Stimulated activated CD8-positive, alpha-beta memory T cell treated with anti-CD3 and anti-CD28 coated beads, Interleukin-12 subunit alpha, Interleukin-12 subunit beta, amount 100 ng/mL, for 24 hours (primary cell): ENCODE measurements around the gene ETV3.
A peak's percentile ranks its signal among the peaks of the same experiment; 100 is the strongest.

Experiments used
- DNase-seq: peaks from one replicate; pipeline ENCODE4 v3.0.0-alpha.2; 2020; ENCODE audit errors: extremely low read depth

The ETV3 gene

GRCh38 chr1:157091186-157091585 lies 47.0 kb downstream of the ETV3 start:
- DNase-seq, result no peak

- no peak for DNase-seq
Observed at GRCh38 chr1:157090771-157091170, 47.4 kb downstream of the ETV3 start.

- DNase-seq, result peak; percentile 64
Observed at GRCh38 chr1:157090196-157090647, 48.0 kb downstream of the ETV3 start.

- no peak for DNase-seq
Observed at GRCh38 chr1:157089789-157090188, 48.4 kb downstream of the ETV3 start.

- no peak for DNase-seq
Observed at GRCh38 chr1:157088607-157089006, 49.6 kb downstream of the ETV3 start.

GRCh38 chr1:157087030-157087429 lies 51.2 kb downstream of the ETV3 start:
- no peak for DNase-seq

GRCh38 chr1:157086299-157086698 lies 51.9 kb downstream of the ETV3 start:
- DNase-seq, result no peak

- no peak for DNase-seq
Observed at GRCh38 chr1:157085421-157085820, 52.8 kb downstream of the ETV3 start.

- DNase-seq, result no peak
Observed at GRCh38 chr1:157084720-157085119, 53.5 kb downstream of the ETV3 start.

- DNase-seq, result no peak
Observed at GRCh38 chr1:157081707-157082106, 56.5 kb downstream of the ETV3 start.

GRCh38 chr1:157080714-157081113 lies 57.5 kb downstream of the ETV3 start:
- no peak for DNase-seq

GRCh38 chr1:157077394-157077793 lies 60.8 kb downstream of the ETV3 start:
- no peak for DNase-seq

GRCh38 chr1:157073944-157074685 lies 64.1 kb downstream of the ETV3 start:
- DNase-seq, result no peak
